Epithelial cell of esophagus (primary cell): Measurements from ENCODE around the gene IFNA17.

ENCODE experiments used
- DNase-seq: peaks from one replicate; pipeline ENCODE4 v3.0.0; 2010; ENCODE audit warnings: low read depth
- H3K4me3 ChIP-seq: 2 replicates; pipeline ENCODE4 v1.5.1; 2011; ENCODE audit warnings: mild to moderate bottlenecking, low read length, control low read depth
- CTCF ChIP-seq: IDR thresholded peaks from 2 replicates; pipeline ENCODE4 v1.5.1; 2011; ENCODE audit warnings: low read depth, mild to moderate bottlenecking, low read length, control low read depth, inconsistent platforms; ENCODE audit not compliant: insufficient read depth; ENCODE audit errors: missing control alignments

The IFNA17 gene

GRCh38 chr9:21228122-21228521 lies at the start of gene IFNA17:
Gene IFNA17 (minus strand): TSS chr9:21228222. CDS start chr9:21228173, 49 bp downstream.
- H3K4me3 ChIP-seq, result no peak within 1 kb of the TSS
- TF ChIP-seq CTCF, result no peak
- DNase-seq, result no peak

GRCh38 chr9:21268347-21268657 lies 40.3 kb upstream of the IFNA17 start:
- TF ChIP-seq CTCF, result no peak
- no peak overlapping the region for H3K4me3 ChIP-seq
- no peak for DNase-seq

- DNase-seq, result no peak
- no peak for TF ChIP-seq CTCF
- H3K4me3 ChIP-seq, result no peak overlapping the region
These were observed 39.7 kb upstream of the IFNA17 start for GRCh38 chr9:21267485-21268346.

GRCh38 chr9:21266733-21267484 lies 38.9 kb upstream of the IFNA17 start:
- H3K4me3 ChIP-seq, result no peak overlapping the region
- no peak for DNase-seq
- TF ChIP-seq CTCF, result no peak

- no peak overlapping the region for H3K4me3 ChIP-seq
- no peak for TF ChIP-seq CTCF
- peak; percentile 43 for DNase-seq
These were observed 37.6 kb upstream of the IFNA17 start for GRCh38 chr9:21265421-21266189.

- TF ChIP-seq CTCF, result no peak
- DNase-seq, result no peak
- H3K4me3 ChIP-seq, result no peak overlapping the region
These were observed 27.7 kb upstream of the IFNA17 start for GRCh38 chr9:21255538-21256212.
